Measurements from ENCODE around the gene PCDHGC5.

GRCh38 chr5:141484641-141485311, 4.1 kb upstream of the PCDHGC5 start, which contains the start of gene PCDHGC4:
- TF ChIP-seq POLR2AphosphoS5 (IDR thresholded peaks at IDR 0.05), result no peak
- TF ChIP-seq POLR2A (IDR thresholded peaks at IDR 0.05), result no peak
- TF ChIP-seq CTCF (IDR thresholded peaks at IDR 0.05), result no peak
- TF ChIP-seq EP300 (IDR thresholded peaks at IDR 0.05; ENCODE audit: low read depth), result no peak
